SKM-1 treated with dmso at 0.1 percent for 144 hours (cell line): ENCODE data around the gene SIAH1.
"Not testable (repeated sequence)": the region's sequence is repeated elsewhere in the genome, so short reads cannot be mapped to it uniquely, and the experiment has no call there.

Source experiments
- DNase-seq: peaks from one replicate; lab custom pipeline; 2025; ENCODE audit not compliant: unreplicated experiment; lab: John Stamatoyannopoulos, UW

The SIAH1 gene

GRCh38 chr16:48385253-48386150 lies at the start of gene SIAH1:
TSS of gene SIAH1 (minus strand) at chr16:48385413. CDS start at chr16:48362428, 22,985 bp downstream.
- peak; percentile 80 for DNase-seq

DNA sequence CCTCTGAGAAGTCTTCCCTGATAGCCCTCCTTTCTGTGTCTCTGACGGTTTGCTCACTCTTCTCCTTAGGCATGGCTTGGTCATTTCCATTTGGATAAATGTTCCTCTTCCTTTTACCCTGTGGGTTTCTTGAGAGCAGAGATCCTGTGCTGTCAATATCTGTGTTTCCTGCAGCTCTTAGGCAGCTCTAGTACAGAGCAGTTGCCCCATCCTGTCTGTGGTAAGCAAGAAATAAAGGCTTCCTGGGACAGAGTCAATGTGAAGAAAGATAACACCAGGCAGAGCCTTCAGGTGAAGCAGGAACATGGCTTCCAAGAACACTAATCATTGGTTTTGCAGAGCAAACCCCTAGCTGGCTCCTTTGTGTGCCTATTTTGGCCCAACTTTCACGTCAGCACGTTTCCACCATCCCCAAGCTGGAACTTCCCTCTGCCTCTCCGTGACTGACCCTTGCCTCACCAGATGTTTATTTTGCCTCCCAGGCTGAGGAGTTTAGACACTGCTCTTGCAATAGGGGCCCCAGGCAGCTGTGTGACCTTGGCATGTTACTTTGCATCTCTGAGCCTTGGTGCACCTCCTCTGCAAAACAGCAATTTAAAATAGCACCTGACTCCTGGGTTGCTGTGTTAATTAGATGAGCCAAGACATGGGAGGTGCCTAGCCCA lies 49.6 kb upstream of the SIAH1 start:
- DNase-seq, result peak; percentile 87

DNA sequence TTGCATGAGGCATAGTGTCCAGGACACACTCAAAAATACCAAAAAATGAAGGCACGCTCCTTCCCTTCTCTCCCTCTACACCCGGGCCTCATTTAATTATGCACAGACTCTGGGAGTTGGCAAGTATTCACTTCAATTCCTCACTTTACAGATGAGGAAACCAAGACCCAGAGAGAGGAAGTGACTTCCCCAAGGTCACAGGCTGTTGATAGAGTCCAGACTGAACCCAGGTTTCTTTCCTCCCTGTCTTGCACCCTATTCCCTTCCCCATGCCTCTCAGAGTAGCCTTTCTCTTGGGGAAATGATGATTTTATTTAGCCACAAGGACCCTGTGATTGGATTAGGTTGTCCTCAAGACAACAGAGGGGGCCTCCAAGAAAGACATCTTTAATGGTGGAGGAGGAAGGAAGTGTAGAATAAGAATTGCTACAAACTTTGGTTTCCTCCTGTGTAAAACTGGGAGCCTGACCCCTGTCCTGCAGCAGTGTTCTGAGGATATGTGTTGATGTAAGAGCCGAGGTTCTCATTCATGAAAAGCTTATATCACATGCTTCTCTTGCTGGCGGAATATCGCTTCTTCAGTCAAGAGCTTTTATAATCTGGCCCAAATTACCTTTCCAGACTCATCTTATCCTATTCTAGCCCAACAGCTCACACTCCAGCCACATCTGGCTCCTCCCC lies 48.8 kb upstream of the SIAH1 start:
- peak; percentile 77 for DNase-seq

DNA sequence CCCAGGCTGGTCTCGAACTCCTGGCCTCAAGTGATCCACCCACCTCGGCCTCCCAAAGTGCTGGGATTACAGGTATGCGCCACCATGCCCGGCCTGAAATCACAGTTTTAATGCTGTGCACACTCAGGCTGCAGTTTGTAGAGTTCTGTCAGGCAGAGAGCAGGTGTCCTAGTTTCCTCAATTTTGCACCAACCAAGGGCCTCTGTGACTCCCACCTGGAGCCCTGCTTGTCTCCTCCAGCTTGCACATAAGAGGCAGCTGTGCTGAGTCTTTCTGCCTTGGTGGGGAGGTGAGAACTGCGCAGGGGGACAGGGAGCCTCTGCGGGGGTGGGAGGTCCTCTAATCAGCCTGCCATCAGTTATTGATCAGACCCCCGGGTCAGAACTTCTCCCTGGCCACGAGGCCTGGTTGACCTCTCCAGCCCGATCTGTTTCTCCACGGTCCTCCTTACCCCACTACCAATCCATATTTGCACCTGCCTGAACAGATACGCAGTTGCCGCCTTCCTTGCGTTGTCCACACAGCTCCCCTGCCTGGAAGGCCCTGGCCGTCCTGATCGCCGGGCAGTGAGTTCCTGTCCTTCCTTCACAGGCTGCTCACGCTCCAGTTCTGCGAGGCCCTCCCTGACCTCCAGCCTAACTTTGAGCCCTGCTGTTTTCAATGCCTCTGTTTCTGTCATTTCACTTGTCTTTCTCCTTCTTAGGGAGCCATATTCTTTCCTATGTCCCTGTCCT lies 48.1 kb upstream of the SIAH1 start:
- no peak for DNase-seq

DNA sequence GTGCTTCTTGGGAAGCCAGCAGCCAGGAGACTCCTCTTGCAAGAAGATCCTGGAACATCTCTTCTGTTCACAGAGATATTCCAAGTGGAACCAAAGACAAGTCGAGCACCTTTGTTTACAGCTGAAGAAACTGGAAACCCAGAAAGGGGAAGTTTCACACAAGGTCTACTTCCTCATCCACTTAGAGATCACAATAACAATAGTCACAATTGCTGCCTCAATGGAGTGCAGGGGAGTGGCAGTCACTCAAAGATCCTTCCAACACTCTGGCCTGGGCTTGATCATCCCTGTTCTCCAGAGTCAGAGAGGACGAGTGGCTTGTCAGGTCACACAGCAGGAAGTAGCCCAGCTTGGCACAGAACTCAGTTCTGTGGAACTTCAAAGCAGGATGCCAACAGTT lies 46.9 kb upstream of the SIAH1 start:
- DNase-seq, result peak; percentile 87

DNA sequence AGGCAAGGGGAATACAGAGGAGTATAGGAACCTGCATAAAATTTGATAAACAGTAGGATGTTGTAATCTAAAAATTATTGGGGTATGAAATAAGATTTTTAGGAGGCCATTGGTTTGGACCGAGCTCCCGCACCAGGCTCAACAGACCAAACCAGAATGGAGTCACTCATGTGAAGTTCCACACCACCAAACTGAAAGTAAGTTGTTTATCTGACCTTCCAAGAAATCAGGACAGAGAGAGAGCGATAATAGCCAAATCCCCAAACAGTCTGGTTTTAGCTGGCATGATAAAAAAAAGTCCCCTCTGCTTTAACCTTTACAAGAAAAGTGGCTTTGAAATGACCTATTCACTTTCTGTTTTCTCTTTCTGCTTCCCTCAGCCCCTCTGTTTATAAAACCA lies 45.7 kb upstream of the SIAH1 start:
- DNase-seq, result no peak

GRCh38 chr16:48426244-48427141 lies 41.3 kb upstream of the SIAH1 start:
- DNase-seq, result no peak

GRCh38 chr16:48422537-48422936 lies 37.3 kb upstream of the SIAH1 start:
- DNase-seq, result no peak

DNA sequence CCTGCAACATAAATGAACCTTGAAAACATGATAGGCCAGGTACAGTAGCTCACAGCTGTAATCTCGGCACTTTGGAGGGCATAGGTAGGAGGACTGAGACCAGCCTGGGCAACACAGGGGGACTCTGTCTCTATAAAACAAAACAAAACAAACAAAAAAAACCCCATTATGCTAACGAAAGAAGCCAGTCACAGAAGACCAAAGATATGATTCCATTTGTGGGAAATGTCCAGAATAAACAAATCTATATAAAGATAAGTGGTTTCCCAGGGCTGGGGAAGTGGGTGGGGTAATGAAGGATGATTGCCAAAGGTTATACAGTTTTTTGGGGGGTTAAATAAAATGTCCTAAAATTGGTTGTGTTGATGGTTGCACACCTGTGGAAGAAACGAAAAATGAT lies 36.5 kb upstream of the SIAH1 start:
- DNase-seq, result no peak

DNA sequence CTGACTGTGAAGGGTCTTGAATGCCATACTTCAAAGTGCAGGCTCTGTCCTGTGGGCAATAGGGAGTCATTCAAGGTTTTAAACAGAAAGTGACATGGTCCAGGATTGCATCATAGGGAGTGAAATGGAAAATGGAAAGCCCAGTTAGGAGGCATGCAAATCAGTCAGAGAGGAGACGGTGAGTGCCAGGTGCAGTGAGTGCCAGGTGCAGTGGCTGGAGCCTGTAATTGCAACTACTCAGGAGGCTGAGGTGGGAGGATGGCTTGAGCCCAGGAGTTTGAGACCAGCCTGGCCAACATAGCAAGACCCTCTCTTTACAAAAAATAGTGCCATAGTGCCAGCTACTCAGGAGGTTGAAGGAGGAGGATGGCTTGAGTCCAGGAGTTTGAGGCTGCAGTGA lies 35.2 kb upstream of the SIAH1 start:
- DNase-seq, result no peak

DNA sequence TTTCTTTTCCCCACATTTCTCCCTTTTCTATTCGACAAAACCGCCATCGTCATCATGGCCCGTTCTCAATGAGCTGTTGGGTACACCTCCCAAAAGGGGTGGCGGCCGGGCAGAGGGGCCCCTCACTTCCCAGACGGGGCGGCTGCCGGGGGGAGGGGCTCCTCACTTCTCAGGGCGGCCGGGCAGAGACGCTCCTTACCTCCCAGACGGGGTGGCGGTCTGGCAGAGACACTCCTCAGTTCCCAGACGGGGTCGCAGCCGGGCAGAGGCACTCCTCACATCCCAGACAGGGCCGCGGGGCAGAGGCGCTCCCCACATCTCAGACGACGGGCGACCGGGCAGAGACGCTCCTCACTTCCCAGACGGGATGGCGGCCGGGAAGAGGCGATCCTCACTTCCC lies 31.4 kb upstream of the SIAH1 start:
- not testable (repeated sequence) for DNase-seq

DNA sequence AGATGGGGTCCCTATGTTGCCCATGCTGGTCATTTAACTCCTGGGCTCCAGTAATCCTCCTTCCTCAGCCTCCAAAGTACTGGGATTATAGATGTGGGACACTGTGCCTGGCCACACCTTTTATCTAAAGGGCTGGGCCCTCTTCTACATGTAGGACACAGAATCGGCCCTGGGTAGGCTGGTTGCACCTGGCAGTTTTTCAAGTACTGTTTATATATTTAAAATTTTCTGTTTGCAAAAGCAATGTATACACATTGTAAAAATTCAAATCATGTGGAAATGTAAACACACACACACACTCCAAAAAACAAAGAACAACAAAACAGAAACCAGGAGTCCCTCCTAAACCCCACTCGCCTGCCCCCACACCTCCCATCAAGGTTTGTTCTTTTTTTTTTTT lies 28.1 kb upstream of the SIAH1 start:
- DNase-seq, result no peak

DNA sequence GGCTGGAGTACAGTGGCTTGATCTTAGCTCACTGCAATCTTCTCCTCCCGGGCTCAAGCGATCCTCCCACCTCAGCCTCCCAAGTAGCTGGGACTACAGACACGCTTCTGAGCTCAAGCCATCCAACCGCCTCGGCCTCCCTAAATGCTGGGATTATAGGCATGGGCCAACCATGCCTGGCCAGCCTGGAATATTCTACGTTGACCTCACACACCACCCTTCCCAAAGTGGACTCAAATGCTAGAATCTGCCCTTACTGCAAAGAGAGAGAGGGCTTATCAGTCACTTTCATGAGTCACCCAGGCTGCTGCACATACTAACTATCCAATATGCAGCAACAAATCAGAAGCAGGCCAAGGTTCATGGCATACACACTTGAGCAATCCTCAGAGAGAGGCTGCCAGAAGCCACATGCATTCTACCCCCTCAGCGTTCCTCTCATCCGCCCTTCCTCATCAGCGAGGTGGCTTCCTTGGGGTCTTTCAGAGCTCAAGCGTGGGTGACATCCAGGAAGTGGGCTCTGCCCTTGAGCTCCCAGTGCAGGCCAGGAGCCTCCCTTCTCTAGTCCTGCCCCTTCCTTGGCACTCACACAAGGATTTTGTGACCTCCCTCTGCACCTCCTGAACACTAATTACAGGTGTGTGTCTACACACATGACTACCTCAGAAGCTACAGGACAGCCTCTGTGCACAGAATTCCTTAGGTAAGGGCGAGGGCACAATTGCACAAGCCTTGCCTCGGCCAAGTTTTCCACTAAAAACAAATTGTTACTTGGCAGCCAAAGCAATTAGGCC lies 24.8 kb upstream of the SIAH1 start:
- peak; percentile 62 for DNase-seq

- peak; percentile 69 for DNase-seq
Measured at GRCh38 chr16:48408688-48409087, 23.5 kb upstream of the SIAH1 start.

DNA sequence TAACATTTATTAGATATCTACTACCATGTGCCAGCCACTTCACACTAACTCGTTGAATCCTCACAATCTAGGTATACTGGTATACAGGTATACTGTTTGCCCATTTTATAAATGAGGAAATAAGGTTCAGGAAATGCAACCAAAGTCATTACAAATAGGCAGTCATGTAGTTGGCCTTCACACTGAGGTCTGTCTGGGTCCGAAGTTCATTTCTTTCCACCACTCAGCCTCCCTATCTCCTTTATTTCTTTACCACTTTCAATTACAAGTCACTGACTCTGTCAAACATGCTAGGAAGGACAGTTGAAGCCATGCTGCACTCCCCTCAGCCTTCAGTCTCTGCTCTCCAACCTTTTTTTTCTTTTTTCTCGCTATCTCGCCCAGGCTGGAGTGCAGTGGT lies 20.7 kb upstream of the SIAH1 start:
- no peak for DNase-seq

- no peak for DNase-seq
Measured at GRCh38 chr16:48405153-48405552, 19.9 kb upstream of the SIAH1 start.

- not testable (repeated sequence) for DNase-seq
Measured at GRCh38 chr16:48402547-48402946, 17.3 kb upstream of the SIAH1 start.

GRCh38 chr16:48395375-48395774 lies 10.2 kb upstream of the SIAH1 start:
- no peak for DNase-seq

- DNase-seq, result no peak
Measured at GRCh38 chr16:48394355-48394703, 9.1 kb upstream of the SIAH1 start.
